ENCODE data around the gene ARHGEF4. TPM values are rescaled to one million over a fixed set of nuclear protein-coding genes. Genes with fewer than 3 reads are reported as not detected.
A peak's percentile ranks its signal among the peaks of the same experiment; 100 is the strongest.

ARHGEF4 gene, protein sequence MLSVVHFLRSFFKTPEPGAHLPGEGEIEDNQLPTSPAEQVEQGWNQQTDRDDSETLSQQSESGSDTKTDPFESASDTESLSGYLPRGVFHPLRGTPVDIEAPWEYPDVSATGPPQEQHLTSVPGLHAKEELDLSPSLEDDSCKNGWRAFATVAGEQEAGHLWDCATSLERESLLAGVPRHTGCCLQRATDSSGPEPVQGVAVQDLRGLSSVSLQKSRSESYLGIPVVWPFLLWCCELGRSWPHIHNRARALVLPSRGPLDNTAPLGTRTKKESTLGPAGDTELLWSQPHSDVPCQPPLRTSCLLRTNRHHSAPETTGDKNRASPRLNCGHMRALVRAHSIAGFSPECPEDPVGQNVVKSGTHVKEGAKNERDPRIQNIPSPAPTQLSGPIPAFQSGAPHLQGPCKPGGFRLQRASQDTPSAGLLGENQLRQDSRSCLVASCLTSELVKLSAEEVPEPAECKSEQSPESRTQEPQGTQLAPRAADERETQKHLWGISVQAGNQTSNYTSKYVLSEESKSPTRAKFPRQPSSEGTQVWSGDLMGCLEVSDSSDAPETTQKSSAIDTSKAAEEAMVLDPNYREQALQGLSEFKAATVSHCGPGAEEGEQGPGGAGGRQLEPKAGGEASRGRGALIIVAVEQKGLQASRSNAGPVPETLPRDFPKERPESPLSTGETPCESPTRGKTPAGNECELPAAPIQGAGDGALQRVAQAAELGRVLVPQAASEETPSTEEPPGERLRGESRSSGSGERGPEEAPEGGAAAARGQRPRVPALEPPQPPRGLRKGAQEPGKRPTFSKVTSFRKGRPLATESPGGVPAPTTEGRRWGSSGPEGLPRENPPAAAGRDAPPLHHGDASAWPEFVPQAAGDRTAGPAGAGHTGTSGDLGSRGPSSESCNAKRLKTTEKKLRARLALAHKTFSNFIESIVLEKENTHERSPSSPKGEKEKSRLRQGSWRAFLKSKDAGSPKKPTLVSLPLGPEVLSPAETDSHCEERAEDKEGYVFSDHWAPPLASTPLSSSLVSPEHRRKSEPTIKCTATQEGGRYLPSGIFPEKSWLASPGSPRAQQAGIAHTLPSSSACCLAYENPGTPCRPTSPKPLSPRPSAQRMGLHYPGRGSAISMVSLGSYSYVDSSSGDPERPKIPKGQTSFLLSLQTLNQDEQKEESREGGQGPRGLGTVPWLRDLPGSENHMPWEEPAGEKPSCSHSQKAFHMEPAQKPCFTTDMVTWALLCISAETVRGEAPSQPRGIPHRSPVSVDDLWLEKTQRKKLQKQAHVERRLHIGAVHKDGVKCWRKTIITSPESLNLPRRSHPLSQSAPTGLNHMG (N-terminal part only)
- total RNA-seq (38.3 and 82.2 TPM in 2 replicates), polyA plus RNA-seq (26.0 and 52.9 TPM in 2 replicates)

- no peaks in the 10 kb centered on the region for H3K4me1 ChIP-seq (ENCODE audit: low read depth)
- H3K9me3 ChIP-seq (ENCODE audit: low read depth): no peaks in the 10 kb centered on the region
- TF ChIP-seq, protein P1, sequence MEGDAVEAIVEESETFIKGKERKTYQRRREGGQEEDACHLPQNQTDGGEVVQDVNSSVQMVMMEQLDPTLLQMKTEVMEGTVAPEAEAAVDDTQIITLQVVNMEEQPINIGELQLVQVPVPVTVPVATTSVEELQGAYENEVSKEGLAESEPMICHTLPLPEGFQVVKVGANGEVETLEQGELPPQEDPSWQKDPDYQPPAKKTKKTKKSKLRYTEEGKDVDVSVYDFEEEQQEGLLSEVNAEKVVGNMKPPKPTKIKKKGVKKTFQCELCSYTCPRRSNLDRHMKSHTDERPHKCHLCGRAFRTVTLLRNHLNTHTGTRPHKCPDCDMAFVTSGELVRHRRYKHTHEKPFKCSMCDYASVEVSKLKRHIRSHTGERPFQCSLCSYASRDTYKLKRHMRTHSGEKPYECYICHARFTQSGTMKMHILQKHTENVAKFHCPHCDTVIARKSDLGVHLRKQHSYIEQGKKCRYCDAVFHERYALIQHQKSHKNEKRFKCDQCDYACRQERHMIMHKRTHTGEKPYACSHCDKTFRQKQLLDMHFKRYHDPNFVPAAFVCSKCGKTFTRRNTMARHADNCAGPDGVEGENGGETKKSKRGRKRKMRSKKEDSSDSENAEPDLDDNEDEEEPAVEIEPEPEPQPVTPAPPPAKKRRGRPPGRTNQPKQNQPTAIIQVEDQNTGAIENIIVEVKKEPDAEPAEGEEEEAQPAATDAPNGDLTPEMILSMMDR (IDR thresholded peaks at IDR 0.05; ENCODE audit: low read depth, low read length): no peak
- H3K27me3 ChIP-seq: peaks cover 56% of the 10 kb centered on the region
- no peak within 1 kb of the TSS for H3K27ac ChIP-seq
- DNase-seq (ENCODE audit: low read depth in 1 of 2, low spot score in 1 of 2): peak; percentile 37 to 71
- peak within 1 kb of the TSS; percentile 23 for H3K4me3 ChIP-seq
- H3K36me3 ChIP-seq: no peaks in the 10 kb centered on the region
Observed at GRCh38 chr2:130836501-130837174, at the start of gene ARHGEF4. ARHGEF4 (plus strand) TSS chr2:130836914; CDS start chr2:130836954, 40 bp downstream.

GRCh38 chr2:130787841-130788240, 48.9 kb upstream of the ARHGEF4 start:
- Histone ChIP-seq H3K36me3 (no peaks in the 10 kb centered on the region), H3K4me1 (ENCODE audit: low read depth) (no peaks in the 10 kb centered on the region), H3K4me3 (no peak overlapping the region), H3K27ac (no peak overlapping the region), H3K27me3 (no peaks in the 10 kb centered on the region), H3K9me3 (ENCODE audit: low read depth) (no peaks in the 10 kb centered on the region)
- DNase-seq (ENCODE audit: low read depth in 1 of 2, low spot score in 1 of 2): no peak
- TF ChIP-seq, protein P1 (IDR thresholded peaks at IDR 0.05; ENCODE audit: low read depth, low read length): no peak

DNA sequence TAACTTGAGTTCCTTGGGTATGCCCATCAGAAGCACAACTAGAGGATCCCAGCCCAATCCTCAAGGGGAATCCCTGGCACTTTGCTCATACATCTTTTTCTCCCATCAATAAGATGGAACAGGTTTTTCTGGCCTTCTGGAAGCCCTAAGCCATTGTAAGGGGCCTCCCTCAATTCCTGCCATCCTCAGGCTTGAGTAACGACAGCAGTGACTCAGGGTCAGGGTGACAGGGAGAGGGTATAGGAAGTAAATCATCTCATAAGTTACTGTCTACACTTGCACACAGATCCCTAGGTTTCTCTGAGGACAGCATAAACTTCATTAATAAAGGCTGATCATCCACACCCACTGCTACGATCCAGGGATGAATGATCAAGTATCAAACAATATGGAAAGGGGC, 46.4 kb upstream of the ARHGEF4 start:
- no peaks in the 10 kb centered on the region for H3K9me3 ChIP-seq (ENCODE audit: low read depth)
- no peak overlapping the region for H3K4me3 ChIP-seq
- H3K4me1 ChIP-seq (ENCODE audit: low read depth): no peaks in the 10 kb centered on the region
- TF ChIP-seq, protein P1 (IDR thresholded peaks at IDR 0.05; ENCODE audit: low read depth, low read length): no peak
- no peak overlapping the region for H3K27ac ChIP-seq
- no peak for DNase-seq (ENCODE audit: low read depth in 1 of 2, low spot score in 1 of 2)
- no peaks in the 10 kb centered on the region for H3K36me3 ChIP-seq
- H3K27me3 ChIP-seq: no peaks in the 10 kb centered on the region

GRCh38 chr2:130790804-130791616, 45.7 kb upstream of the ARHGEF4 start:
- TF ChIP-seq, protein P1 (IDR thresholded peaks at IDR 0.05; ENCODE audit: low read depth, low read length): no peak
- H3K27ac ChIP-seq: no peak overlapping the region
- H3K27me3 ChIP-seq: no peaks in the 10 kb centered on the region
- no peaks in the 10 kb centered on the region for H3K9me3 ChIP-seq (ENCODE audit: low read depth)
- H3K4me1 ChIP-seq (ENCODE audit: low read depth): no peaks in the 10 kb centered on the region
- no peak overlapping the region for H3K4me3 ChIP-seq
- no peaks in the 10 kb centered on the region for H3K36me3 ChIP-seq
- no peak for DNase-seq (ENCODE audit: low read depth in 1 of 2, low spot score in 1 of 2)
